Body of pancreas (tissue), 4 donors: ENCODE measurements around the gene PTPRN2. TPM values are rescaled to one million over a fixed set of nuclear protein-coding genes. Genes with fewer than 3 reads are reported as not detected.
"Not testable (repeated sequence)": the region's sequence is repeated elsewhere in the genome, so short reads cannot be mapped to it uniquely, and the experiment has no call there.

Experiments
- ATAC-seq: fragments of 150-250 bp; one replicate; pipeline ENCODE4 v1.9.1; 2016
- DNase-seq, 4 donors: peaks; one replicate each; pipeline ENCODE4 v3.0.0-alpha.2; 2019
- H3K27ac ChIP-seq, 4 donors: fragments of 200-600 bp; sonication (generic); 1 replicate in 3 of 4; 2 replicates in 1 of 4; pipeline versions ENCODE4 v1.5.1 to v1.6.1; 2016 to 2019; ENCODE audit warnings: mild to moderate bottlenecking in 1 of 4, mixed read lengths in 1 of 4, moderate library complexity in 1 of 4
- H3K27me3 ChIP-seq, 2 donors: fragments of 200-600 bp; sonication (generic); one replicate each; pipeline ENCODE4 v1.6.0; 2016; ENCODE audit warnings: mild to moderate bottlenecking in 1 of 2
- H3K36me3 ChIP-seq, 2 donors: fragments of 200-600 bp; sonication (generic); replicated peaks in 1 of 2; 2 replicates each; pipeline ENCODE4 v1.5.1; 2016; ENCODE audit warnings: low read depth in 2 of 2; ENCODE audit not compliant: insufficient read depth in 1 of 2
- H3K4me1 ChIP-seq: fragments of 200-600 bp; sonication (generic); one replicate; pipeline ENCODE4 v1.6.0; 2016
- H3K4me3 ChIP-seq, 2 donors: fragments of 200-600 bp; sonication (generic); 1 replicate in 1 of 2; 2 replicates in 1 of 2; pipeline ENCODE4 v1.5.1; 2016 to 2019
- H3K9me3 ChIP-seq, 3 donors: fragments of 200-600 bp; sonication (generic); 1 replicate in 2 of 3; 2 replicates in 1 of 3; pipeline ENCODE4 v1.5.1; 2016
- POLR2A ChIP-seq, 3 donors: fragments of 450-650 bp; IDR thresholded peaks; one replicate each; pipeline ENCODE4 v1.6.1; 2016; ENCODE audit warnings: antibody characterized with exemption in 3 of 3, mild to moderate bottlenecking in 2 of 3
- WGBS, 2 donors: methylation state at CpG; one replicate each; pipeline ENCODE4 v1.1.5; 2017; 5-methylcytosine and 5-hydroxymethylcytosine counted together
- intact Hi-C: fragments of 100-400 bp; cut with DNase I; formaldehyde crosslinking; loops from one replicate; pipeline ENCODE4 v1.15.1; 2023
- total RNA-seq, 2 donors: library from RNA; depleted of rRNA; stranded (reverse); fragments of >200 nt; gene quantifications; one replicate each; pipeline ENCODE4 v1.1.0, GENCODE V29; 2016
- TF ChIP-seq, protein P1 (sequence below), 7 experiments: fragments of 450-650 bp in 4 of 7; fragments of 200-600 bp in 3 of 7; sonication (generic) in 3 of 7; IDR thresholded peaks; one replicate each; pipeline ENCODE4 v1.5.1; 2016 to 2019; ENCODE audit warnings: antibody characterized with exemption in 7 of 7

Gene PTPRN2
- total RNA-seq, 2 donors from 2014 or later, result 31.6 to 76.1 TPM

DNA sequence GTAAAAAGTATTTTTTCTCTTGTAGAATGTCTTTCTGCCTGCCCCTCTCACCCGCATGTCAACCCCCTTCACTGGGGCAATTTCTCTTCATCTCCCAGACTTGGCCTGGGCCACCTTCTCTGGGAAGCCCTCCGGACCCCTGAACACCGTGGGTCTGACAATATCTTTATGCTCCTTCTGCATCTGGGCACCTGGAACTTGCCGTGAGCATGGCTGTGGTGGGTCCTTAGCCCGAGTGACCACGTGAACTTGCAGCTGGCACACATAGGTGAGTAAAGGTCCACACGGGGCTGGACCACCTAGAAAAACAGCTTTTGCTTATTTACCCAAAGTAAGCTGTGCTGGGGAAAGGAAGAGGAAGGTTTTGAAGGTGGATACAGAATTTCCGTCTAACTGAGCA is 650.6 kb downstream of the PTPRN2 start:
- TF ChIP-seq POLR2A (IDR thresholded peaks at IDR 0.05), result no peak
- TF ChIP-seq, protein P1, sequence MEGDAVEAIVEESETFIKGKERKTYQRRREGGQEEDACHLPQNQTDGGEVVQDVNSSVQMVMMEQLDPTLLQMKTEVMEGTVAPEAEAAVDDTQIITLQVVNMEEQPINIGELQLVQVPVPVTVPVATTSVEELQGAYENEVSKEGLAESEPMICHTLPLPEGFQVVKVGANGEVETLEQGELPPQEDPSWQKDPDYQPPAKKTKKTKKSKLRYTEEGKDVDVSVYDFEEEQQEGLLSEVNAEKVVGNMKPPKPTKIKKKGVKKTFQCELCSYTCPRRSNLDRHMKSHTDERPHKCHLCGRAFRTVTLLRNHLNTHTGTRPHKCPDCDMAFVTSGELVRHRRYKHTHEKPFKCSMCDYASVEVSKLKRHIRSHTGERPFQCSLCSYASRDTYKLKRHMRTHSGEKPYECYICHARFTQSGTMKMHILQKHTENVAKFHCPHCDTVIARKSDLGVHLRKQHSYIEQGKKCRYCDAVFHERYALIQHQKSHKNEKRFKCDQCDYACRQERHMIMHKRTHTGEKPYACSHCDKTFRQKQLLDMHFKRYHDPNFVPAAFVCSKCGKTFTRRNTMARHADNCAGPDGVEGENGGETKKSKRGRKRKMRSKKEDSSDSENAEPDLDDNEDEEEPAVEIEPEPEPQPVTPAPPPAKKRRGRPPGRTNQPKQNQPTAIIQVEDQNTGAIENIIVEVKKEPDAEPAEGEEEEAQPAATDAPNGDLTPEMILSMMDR (IDR thresholded peaks at IDR 0.05), result no peak
- no peak overlapping the region for H3K27ac ChIP-seq
- intact Hi-C loops, result no loop called here
- no peaks in the 10 kb centered on the region for H3K9me3 ChIP-seq
- no peak overlapping the region for H3K4me3 ChIP-seq
- no peaks in the 10 kb centered on the region for H3K4me1 ChIP-seq
- 75 to 79% methylated on average over 8 of the region's 8 CpGs for WGBS, 2 donors
- no peaks in the 10 kb centered on the region for H3K27me3 ChIP-seq
- ATAC-seq (no peak), DNase-seq (no peak)
- no peaks in the 10 kb centered on the region for H3K36me3 ChIP-seq

DNA sequence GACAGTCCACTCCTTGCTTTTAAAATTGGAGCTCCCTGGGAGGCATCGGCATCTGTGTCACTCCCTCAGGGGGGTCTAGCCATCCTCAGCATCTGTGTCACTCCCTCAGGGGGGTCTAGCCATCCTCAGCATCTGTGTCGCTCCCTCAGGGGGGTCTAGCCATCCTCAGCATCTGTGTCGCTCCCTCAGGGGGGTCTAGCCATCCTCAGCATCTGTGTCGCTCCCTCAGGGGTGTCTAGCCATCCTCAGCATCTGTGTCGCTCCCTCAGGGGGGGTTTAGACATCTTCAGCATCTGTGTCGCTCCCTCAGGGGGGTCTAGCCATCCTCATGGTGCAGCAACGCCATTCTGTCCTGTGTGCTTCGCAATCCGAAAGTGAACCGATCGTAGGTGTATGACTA is 651.9 kb downstream of the PTPRN2 start:
- H3K27me3 ChIP-seq, H3K4me3 ChIP-seq, H3K4me1 ChIP-seq, H3K27ac ChIP-seq, H3K36me3 ChIP-seq, H3K9me3 ChIP-seq, DNase-seq, ATAC-seq, intact Hi-C loops: not testable (repeated sequence)
- WGBS, 2 donors, result 89 to 94% methylated on average over 10 to 11 of the region's 11 CpGs

DNA sequence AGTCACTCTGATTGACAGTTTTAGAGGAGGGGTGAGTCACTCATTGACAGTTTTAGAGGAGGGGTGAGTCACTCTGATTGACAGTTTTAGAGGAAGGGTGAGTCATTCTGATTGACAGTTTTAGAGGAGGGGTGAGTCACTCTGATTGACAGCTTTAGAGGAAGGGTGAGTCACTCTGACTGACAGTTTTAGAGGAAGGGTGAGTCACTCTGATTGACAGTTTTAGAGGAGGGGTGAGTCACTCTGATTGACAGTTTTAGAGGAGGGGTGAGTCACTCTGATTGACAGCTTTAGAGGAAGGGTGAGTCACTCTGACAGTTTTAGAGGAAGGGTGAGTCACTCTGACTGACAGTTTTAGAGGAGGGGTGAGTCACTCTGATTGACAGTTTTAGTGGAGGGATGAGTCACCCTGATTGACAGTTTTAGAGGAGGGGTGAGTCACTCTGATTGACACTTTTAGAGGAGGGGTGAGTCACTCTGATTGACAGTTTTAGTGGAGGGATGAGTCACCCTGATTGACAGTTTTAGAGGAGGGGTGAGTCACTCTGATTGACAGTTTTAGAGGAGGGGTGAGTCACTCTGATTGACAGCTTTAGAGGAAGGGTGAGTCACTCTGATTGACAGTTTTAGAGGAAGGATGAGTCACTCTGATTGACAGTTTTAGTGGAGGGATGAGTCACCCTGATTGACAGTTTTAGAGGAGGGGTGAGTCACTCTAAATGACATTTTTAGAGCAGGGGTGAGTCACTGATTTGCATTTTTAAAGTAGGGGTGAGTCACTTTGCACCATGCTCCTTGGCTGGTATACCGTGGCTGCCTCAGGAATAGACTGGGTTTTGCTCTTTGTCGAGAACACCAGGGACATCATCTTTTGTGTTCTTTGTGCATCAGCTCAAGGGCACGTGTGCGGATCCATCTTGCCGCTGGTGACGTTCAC is 654.1 kb downstream of the PTPRN2 start:
- H3K4me1 ChIP-seq, ATAC-seq, H3K36me3 ChIP-seq, intact Hi-C loops, H3K27ac ChIP-seq, H3K4me3 ChIP-seq, H3K9me3 ChIP-seq, H3K27me3 ChIP-seq, DNase-seq: not testable (repeated sequence)
- WGBS, 2 donors, result 81 to 96% methylated on average over 6 of the region's 6 CpGs

DNA sequence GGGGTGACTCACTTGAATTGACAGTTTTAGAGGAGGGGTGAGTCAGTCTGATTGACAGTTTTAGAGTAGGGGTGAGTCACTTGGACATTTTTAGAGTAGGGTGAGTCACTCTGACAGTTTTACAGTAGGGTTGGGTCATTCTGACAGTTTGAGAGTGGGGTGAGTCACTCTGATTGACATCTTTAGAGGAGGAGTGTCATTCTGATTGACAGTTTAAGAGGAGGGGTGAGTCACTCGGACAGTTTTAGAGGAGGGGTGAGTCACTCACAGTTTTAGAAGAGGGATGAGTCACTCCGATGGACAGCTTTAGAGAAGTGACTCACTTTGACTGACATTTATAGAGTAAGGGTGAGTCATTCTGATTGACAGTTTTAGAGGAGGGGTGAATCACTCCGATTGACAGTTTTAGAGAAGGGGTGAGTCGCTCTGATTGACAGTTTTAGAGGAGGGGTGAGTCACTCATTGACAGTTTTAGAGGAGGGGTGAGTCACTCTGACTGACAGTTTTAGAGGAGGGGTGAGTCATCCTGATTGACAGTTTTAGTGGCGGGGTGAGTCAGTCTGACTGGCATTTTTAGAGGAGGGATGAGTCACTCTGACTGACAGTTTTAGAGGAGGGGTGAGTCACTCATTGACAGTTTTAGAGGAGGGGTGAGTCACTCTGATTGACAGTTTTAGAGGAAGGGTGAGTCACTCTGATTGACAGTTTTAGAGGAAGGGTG is 655.0 kb downstream of the PTPRN2 start:
- Histone ChIP-seq H3K9me3 (no peaks in the 10 kb centered on the region), H3K4me1 (no peaks in the 10 kb centered on the region), H3K4me3 (no peak overlapping the region), H3K27ac (no peak overlapping the region), H3K36me3 (no peaks in the 10 kb centered on the region), H3K27me3 (no peaks in the 10 kb centered on the region)
- no peak for TF ChIP-seq POLR2A (IDR thresholded peaks at IDR 0.05)
- TF ChIP-seq, protein P1 (IDR thresholded peaks at IDR 0.05), result no peak
- WGBS, 2 donors, result 82 to 92% methylated on average over 5 of the region's 5 CpGs
- ATAC-seq, result no peak
- intact Hi-C loops, result no loop called here
- no peak for DNase-seq

DNA sequence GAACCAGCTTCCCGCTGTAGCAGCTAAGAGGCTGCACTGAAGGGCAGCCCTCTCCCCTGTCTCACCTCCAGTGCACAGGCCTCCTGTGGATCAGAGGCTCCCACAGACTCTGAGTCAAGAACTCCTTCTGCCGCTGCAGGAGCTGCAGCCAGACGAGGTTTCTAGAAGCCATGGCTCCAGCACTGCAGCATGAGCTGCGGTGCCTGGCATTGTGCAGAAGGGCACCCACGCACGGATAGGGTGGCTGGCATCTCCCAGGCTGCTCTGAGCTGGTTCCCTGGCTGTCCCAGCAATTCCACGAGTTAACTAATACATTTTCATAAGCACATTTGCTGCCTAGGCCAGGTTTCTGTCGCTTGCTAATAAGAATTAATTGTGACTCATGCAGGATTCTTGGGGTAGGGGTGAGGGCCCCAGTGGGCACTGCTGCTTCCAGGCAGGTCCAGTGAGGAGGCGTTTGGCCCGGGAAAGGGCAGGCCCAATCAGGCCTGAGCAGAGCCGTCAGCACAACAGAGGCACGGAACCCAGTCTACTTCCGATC is 656.6 kb downstream of the PTPRN2 start:
- ATAC-seq (no peak), DNase-seq (no peak)
- no peak overlapping the region for H3K4me3 ChIP-seq
- H3K36me3 ChIP-seq, result no peaks in the 10 kb centered on the region
- WGBS, 2 donors, result 72 to 88% methylated on average over 8 to 13 of the region's 13 CpGs
- H3K4me1 ChIP-seq, result no peaks in the 10 kb centered on the region
- H3K27ac ChIP-seq, result no peak overlapping the region
- intact Hi-C loops, result no loop called here
- H3K27me3 ChIP-seq, result no peaks in the 10 kb centered on the region
- no peaks in the 10 kb centered on the region for H3K9me3 ChIP-seq
- no peak for TF ChIP-seq POLR2A (IDR thresholded peaks at IDR 0.05)
- TF ChIP-seq, protein P1 (IDR thresholded peaks at IDR 0.05), result no peak
